GM12873 (cell line): ENCODE results near the gene TIMM10B.

Experiments used
- TF ChIP-seq, protein P1 (sequence below): IDR thresholded peaks from 2 replicates; pipeline ENCODE4 v1.5.1; 2012; ENCODE audit warnings: low read depth, mild to moderate bottlenecking, moderate library complexity, low read length, control low read depth; ENCODE audit not compliant: insufficient read depth; ENCODE audit errors: missing control alignments

Gene TIMM10B

DNA sequence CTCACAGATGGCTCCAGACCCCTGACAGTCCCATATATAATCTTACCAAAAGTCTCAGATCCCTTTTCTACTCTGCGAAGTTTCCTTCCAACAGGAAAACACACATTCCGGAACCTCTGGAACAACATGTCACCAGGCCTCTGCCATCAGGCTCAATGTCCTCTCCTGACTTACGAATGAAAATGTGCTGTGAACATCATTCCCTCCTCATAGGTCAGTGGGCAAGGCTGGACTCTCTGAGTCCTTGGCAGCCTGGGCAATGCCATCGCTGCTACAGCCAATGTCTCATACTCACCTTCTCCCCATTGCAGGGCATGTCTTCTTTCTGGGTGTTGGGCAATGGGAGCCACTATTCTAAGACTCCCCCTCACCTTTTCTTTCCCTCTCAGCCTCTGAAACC, 38.9 kb upstream of the TIMM10B start:
- TF ChIP-seq, protein P1, sequence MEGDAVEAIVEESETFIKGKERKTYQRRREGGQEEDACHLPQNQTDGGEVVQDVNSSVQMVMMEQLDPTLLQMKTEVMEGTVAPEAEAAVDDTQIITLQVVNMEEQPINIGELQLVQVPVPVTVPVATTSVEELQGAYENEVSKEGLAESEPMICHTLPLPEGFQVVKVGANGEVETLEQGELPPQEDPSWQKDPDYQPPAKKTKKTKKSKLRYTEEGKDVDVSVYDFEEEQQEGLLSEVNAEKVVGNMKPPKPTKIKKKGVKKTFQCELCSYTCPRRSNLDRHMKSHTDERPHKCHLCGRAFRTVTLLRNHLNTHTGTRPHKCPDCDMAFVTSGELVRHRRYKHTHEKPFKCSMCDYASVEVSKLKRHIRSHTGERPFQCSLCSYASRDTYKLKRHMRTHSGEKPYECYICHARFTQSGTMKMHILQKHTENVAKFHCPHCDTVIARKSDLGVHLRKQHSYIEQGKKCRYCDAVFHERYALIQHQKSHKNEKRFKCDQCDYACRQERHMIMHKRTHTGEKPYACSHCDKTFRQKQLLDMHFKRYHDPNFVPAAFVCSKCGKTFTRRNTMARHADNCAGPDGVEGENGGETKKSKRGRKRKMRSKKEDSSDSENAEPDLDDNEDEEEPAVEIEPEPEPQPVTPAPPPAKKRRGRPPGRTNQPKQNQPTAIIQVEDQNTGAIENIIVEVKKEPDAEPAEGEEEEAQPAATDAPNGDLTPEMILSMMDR = no peak

DNA sequence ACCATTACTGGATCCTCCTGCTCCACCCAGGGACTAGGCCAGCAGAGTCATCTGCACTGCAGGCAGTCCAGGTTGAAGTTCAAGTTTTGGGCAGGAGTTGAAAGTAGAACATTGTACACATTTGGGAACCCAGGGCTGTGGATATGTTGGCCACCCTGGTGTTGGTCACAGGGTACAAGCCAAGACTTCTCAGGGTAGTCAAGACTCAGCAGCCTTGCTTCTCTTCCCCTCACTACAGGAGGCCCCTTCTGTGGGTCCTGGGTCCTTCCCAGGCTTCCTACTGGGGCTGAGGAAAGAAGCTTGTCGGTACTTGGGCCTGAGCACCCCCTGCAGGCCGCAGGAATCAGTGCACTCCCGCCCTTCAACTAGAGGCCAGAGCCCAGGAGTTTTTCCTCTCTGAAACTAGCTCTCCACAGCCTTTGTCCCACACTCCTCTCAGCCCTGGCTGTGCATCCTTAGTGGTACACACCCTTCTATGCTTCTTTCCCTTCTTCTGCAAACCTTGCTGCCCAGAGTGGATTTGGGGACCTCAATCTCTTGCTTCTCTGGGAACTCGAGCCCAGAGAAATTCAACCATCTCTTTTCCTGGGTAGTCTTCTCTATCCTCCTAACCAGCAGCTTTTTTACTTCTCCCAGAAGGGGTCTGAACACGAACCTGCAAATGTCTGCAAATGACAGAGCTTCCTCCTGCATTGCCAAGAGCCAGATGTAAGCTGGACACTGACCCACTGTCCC, 37.9 kb upstream of the TIMM10B start:
- TF ChIP-seq, protein P1 = peak; percentile 96

DNA sequence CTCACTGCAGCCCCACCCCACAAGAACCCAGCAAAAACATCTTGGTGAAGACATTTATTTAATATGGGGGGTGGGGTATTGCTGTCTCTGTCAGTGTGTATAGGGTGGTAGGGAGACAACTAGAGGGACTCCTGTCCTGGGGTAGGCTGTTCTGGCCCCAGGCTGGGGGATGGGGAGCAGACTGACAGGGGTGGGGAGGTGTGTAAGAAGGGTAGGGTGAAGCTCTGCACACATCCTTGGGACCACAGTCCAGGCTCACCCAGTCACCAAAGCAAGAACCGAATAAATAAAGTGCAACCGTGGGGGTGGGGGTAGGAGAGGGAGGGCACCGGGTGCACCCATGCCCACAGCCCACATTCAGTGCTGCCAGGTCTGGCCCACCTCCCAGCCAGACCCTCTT, 32.7 kb upstream of the TIMM10B start:
- TF ChIP-seq, protein P1 = no peak

DNA sequence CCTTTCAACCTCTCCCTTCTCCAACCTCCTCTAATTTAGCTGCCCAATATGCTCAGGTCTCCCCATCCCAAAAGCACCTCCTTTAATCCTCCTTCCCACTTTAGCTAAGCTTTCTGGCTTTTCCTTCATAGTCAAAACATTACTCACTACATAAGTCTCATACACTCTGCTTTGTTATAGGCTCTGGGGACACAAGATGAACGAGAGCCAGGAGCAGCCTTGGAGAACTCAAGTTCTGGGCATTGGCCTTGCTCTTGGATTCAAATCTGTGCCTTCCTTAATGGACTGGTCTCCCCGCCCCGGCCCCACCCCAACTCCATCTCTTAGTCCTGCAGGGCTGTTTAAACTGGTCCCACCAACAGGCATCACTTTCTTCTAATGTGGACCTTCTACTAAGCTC, 29.1 kb upstream of the TIMM10B start:
- TF ChIP-seq, protein P1 = no peak

DNA sequence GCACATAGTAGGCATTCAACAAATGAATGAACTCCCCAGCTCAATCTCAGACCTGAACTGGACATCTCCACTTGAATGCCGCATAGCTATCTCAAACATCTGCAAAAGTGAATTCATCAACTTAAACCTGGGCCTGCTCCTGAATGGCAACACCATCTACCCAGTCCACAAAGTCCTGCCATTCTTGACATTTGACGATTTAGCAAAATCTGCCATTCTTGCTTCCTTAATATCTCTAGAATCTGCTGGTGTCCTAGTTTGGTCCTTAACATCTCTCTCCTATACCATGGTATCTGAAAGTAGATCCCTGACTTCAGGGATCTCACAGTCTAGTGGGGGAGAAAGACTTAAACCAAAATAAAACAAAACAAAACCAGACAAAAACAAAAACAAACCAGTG, 28.1 kb upstream of the TIMM10B start:
- TF ChIP-seq, protein P1 = no peak

DNA sequence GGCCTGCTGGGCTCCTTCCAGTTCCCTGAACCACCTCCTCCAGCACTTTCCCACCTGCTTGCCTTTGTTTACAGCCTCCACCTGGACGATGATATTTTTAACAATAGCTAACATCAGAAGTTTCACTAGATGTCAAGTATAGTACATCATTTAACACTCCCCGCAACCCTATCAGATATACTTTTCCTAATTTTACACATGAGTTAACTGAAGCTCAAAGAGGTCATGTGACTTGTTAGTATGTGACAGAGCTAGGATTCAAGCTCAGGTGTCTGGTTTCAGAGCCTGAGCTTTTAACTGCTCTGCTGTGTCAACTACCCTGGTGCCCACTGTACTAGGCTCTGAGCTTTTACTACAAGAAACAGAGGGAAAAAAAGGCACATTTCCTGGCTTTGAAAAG, 26.2 kb upstream of the TIMM10B start:
- TF ChIP-seq, protein P1 = no peak

DNA sequence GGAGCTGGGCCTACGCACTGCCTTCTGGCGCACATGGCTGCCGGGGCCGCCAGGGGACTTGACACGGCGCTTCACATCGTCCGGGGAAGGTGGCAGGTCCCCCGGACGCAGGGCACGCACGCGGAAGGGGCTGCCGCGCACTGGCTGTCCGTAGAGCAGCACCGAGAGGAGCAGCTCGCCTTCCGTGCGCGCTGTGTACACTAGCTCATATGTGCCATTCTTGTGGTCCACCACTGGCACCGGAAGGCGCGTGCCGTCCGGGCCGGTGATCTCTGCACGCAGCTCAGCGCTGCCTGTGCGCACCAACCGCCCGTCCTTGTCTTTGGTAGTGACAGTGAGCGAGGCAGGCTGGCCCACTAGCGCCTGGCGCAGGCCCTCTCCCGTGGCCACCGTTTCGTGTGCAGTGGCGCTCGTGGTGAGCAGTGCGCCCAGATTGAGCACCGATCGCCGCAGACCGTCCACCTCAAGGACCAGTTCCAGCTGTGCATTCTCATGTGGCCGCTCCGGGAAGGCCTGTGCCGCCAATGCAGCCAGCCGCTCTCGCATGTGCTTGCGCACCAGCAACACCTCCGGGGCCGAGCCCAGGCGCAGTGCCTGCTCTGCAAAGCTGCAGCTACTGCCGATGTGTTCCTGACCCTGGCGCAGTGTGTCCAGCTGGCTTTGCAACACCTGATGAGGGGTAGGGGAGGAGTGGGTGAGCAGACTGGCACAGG, 24.8 kb upstream of the TIMM10B start:
- TF ChIP-seq, protein P1 = no peak
